A673 (cell line): Measurements from ENCODE around the gene AFAP1. TPM values are rescaled to one million over a fixed set of nuclear protein-coding genes. Genes with fewer than 3 reads are reported as not detected.

Source experiments
- BruUV-seq: library from RNA; stranded (reverse); fragments of 400-500 nt; replicated peaks from 2 replicates; lab custom pipeline; 2021; lab: Mats Ljungman, UMichigan
- CTCF ChIA-PET: fragments of 300-600 bp; sonication (Branson Sonifier 250); formaldehyde crosslinking; loops from one replicate; lab custom pipeline; 2022; ENCODE audit warnings: antibody characterized with exemption; lab: Charles Lee
- POLR2A ChIA-PET: fragments of 300-600 bp; sonication (Branson Sonifier 250); formaldehyde crosslinking; loops from one replicate; lab custom pipeline; 2022; ENCODE audit warnings: antibody characterized with exemption; ENCODE audit not compliant: low non-redundant PET; lab: Charles Lee
- DNase-seq: peaks from one replicate; pipeline ENCODE4 v3.0.0-alpha.2; 2015; ENCODE audit warnings: low spot score
- H3K27ac ChIP-seq: fragments of 200-600 bp; sonication (generic); 2 replicates; pipeline ENCODE4 v1.5.1; 2016; ENCODE audit warnings: mixed run types, low read depth, mild to moderate bottlenecking, mixed read lengths, antibody characterized with exemption, low read length; ENCODE audit not compliant: poor library complexity, severe bottlenecking
- H3K27me3 ChIP-seq: fragments of 200-600 bp; sonication (generic); replicated peaks from 2 replicates; pipeline ENCODE4 v1.6.1; 2017; ENCODE audit warnings: mixed run types, low read depth, mild to moderate bottlenecking, mixed read lengths, antibody characterized with exemption, low read length; ENCODE audit not compliant: insufficient read depth, poor library complexity
- H3K36me3 ChIP-seq: fragments of 200-600 bp; sonication (generic); 2 replicates; pipeline ENCODE4 v1.6.1; 2016; ENCODE audit warnings: mixed run types, mild to moderate bottlenecking, mixed read lengths, antibody characterized with exemption, low read length; ENCODE audit not compliant: insufficient read depth, poor library complexity, severe bottlenecking
- H3K4me1 ChIP-seq: fragments of 200-600 bp; sonication (generic); 2 replicates; pipeline ENCODE4 v1.6.1; 2017; ENCODE audit warnings: mixed run types, mild to moderate bottlenecking, mixed read lengths, antibody characterized with exemption, low read length; ENCODE audit not compliant: insufficient read depth, poor library complexity, severe bottlenecking
- H3K4me3 ChIP-seq: fragments of 200-600 bp; sonication (generic); 2 replicates; pipeline ENCODE4 v1.5.1; 2016; ENCODE audit warnings: low read depth, mixed run types, mild to moderate bottlenecking, mixed read lengths, low read length; ENCODE audit not compliant: poor library complexity, severe bottlenecking
- H3K9me3 ChIP-seq: fragments of 200-600 bp; sonication (generic); 2 replicates; pipeline ENCODE4 v1.6.1; 2016; ENCODE audit warnings: mixed run types, low read depth, mild to moderate bottlenecking, mixed read lengths, antibody characterized with exemption, low read length; ENCODE audit not compliant: poor library complexity, severe bottlenecking
- CTCF ChIP-seq: fragments of 300-800, 200-600 bp; sonication (generic); conservative IDR thresholded peaks from 2 replicates; pipeline ENCODE4 v1.5.1; 2017; ENCODE audit warnings: low read depth, mild to moderate bottlenecking, antibody characterized with exemption, low read length, moderate library complexity, mixed read lengths
- EZH2 ChIP-seq: fragments of 200-600 bp; sonication (generic); IDR thresholded peaks from 2 replicates; pipeline ENCODE4 v1.6.1; 2017; ENCODE audit warnings: borderline replicate concordance, low read depth, mild to moderate bottlenecking, mixed read lengths, antibody characterized with exemption, low read length; ENCODE audit not compliant: poor library complexity, severe bottlenecking
- intact Hi-C: fragments of 100-400 bp; cut with micrococcal nuclease; formaldehyde crosslinking; loops from one replicate; pipeline ENCODE4 v1.10.0; 2022; ENCODE audit not compliant: unreplicated experiment
- total RNA-seq: library from RNA; stranded (reverse); gene quantifications from 2 replicates; pipeline ENCODE4 v1.2.3, GENCODE V29; 2021

Gene AFAP1
- total RNA-seq, 1 experiment from 2014 or later = 42.6 TPM

GRCh38 chr4:7801001-7801400, 138.7 kb downstream of the AFAP1 start:
- DNase-seq = no peak
- Histone ChIP-seq H3K36me3 (peaks cover 28% of the 10 kb centered on the region), H3K4me1 (peaks cover 15% of the 10 kb centered on the region), H3K4me3 (no peak overlapping the region), H3K27me3 (no peaks in the 10 kb centered on the region), H3K27ac (no peak overlapping the region), H3K9me3 (no peaks in the 10 kb centered on the region)
- intact Hi-C loops = no loop called here
- TF ChIP-seq EZH2 (no peak), CTCF (no peak)
- ChIA-PET POLR2A (no interaction called here), CTCF (no interaction called here)
- no TSS peak for BruUV-seq

GRCh38 chr4:7800410-7800809, 139.3 kb downstream of the AFAP1 start:
- CTCF ChIA-PET = no interaction called here
- POLR2A ChIA-PET = no interaction called here
- peaks cover 28% of the 10 kb centered on the region for H3K36me3 ChIP-seq

GRCh38 chr4:7799736-7800135, 139.9 kb downstream of the AFAP1 start:
- no TSS peak for BruUV-seq
- Histone ChIP-seq H3K9me3 (no peaks in the 10 kb centered on the region), H3K36me3 (peaks cover 28% of the 10 kb centered on the region), H3K4me3 (no peak overlapping the region), H3K27ac (no peak overlapping the region), H3K27me3 (no peaks in the 10 kb centered on the region), H3K4me1 (peaks cover 5% of the 10 kb centered on the region)
- intact Hi-C loops = no loop called here
- TF ChIP-seq EZH2 (no peak), CTCF (no peak)
- no peak for DNase-seq
- ChIA-PET CTCF (no interaction called here), POLR2A (no interaction called here)

More at GRCh38 chr4:7800410-7800809, 139.3 kb downstream of the AFAP1 start:
- no peak for DNase-seq
- intact Hi-C loops = no loop called here
- H3K9me3 ChIP-seq = no peaks in the 10 kb centered on the region
- H3K4me1 ChIP-seq = peaks cover 9% of the 10 kb centered on the region
- no TSS peak for BruUV-seq
- H3K27me3 ChIP-seq = no peaks in the 10 kb centered on the region
- H3K27ac ChIP-seq = no peak overlapping the region
- TF ChIP-seq CTCF (no peak), EZH2 (no peak)
- no peak overlapping the region for H3K4me3 ChIP-seq
